Activated CD4-positive, alpha-beta T cell treated with anti-CD3 and anti-CD28 coated beads, Interleukin-2, amount 50 U/mL, for 4 hours (primary cell): ENCODE results near the gene SH3BGRL3.
"Not testable (repeated sequence)": the region's sequence is repeated elsewhere in the genome, so short reads cannot be mapped to it uniquely, and the experiment has no call there.

ENCODE experiments used
- DNase-seq, 2 experiments: peaks; one replicate each; pipeline ENCODE4 v3.0.0-alpha.2; 2020

The SH3BGRL3 gene

DNA sequence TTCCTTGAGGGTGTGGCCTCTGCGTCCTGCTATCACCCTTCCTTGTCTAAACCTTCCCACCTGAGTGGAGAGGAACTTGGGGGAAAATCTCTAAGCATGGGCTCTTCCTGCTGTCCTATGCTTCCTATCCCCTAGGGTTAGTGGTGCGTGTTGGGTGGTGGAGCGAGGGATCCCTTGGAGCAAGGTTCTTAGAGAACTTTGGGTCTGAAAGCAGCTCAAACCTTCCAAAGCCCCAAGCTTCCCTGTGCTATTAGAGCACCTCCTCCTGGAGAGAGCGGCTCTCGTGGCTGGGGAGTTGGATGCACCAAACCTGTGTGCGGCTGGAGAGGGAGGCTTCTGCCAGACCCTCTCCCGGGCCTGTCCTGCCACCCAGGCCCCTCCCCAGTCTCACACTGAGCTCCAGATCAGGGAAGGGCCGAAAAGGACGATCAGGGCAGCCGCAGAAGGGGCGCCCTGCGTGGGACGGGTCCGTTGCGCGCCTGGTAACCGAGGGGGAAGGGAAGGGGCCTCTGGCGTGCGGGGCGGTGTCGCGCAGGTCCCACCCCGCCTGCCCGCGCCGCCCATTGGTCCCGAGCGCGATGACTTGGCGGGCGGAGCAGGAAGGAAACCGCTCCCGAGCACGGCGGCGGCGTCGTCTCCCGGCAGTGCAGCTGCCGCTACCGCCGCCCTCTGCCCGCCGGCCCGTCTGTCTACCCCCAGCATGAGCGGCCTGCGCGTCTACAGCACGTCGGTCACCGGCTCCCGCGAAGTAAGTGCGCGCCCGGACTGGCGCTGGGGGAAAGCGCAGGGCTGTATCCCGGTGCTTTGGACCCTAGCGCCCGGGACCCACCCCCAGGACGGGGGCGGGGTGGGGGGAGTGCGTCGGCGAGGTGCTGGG, at the start of gene SH3BGRL3:
Gene SH3BGRL3, plus strand, starts transcription at position 631 of the 877 bp plus-strand sequence. Its CDS starts 70 bp downstream, at position 701.
- DNase-seq: peak; percentile 71 to 76

DNA sequence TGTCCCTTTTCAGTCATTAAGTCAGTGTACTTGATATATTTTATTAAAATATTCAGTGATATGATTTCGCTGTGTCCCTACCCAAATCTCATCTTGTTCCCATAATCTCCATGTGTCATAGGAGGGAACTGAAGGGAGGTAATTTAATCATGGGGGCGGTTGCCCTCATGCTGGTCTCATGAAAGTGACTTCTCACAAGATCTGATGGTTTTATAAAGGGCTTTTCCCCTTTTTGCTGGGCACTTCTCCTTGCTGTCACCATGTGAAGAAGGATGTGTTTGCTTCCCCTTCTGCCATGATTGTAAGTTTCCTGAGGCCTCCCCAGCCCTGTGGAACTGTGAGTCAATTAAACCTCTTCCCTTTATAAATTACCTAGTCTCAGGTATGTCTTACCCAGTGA, 49.2 kb upstream of the SH3BGRL3 start:
- not testable (repeated sequence) for DNase-seq

DNA sequence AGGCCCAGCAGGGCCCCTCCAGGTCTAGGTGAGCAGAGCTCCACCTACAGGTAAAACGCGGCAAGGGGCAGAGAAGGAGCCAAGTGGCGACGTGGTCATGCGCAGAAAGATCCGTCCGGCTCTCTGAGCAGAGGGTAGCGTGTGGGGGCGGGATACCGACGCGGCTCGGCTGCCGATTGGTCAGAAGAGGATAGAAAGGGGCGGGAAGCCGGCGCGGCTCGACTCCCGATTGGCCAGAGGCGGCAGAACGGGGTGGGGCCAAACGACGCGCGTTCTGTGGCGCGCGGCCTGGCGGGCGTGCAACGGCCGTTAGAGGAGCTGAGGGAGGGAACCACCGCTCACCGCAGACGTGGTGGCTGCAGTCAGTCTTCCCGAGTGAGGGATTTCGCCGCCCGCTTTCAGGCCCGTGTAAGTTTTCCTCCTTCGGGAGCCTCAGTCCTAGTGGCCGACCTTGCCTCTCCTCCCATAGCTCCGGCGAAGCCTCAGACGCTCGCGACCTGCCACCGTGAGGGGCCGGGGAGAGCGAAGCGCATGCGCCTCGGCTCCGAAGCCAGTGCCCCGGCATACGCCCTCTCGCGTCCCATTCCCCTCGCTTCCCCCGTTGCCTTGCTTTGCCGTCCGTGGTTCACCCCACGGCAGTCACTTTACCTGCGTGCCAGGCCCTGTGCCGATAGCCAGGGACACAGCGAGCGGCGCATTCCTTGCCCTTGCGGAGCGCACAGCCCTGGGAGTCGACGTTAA, 45.8 kb upstream of the SH3BGRL3 start, which contains the start of gene CEP85:
Gene CEP85, plus strand, starts transcription at position 298 of the 741 bp plus-strand sequence. CDS start 5,584 bp downstream, outside the sequence.
- DNase-seq: peak; percentile 98

DNA sequence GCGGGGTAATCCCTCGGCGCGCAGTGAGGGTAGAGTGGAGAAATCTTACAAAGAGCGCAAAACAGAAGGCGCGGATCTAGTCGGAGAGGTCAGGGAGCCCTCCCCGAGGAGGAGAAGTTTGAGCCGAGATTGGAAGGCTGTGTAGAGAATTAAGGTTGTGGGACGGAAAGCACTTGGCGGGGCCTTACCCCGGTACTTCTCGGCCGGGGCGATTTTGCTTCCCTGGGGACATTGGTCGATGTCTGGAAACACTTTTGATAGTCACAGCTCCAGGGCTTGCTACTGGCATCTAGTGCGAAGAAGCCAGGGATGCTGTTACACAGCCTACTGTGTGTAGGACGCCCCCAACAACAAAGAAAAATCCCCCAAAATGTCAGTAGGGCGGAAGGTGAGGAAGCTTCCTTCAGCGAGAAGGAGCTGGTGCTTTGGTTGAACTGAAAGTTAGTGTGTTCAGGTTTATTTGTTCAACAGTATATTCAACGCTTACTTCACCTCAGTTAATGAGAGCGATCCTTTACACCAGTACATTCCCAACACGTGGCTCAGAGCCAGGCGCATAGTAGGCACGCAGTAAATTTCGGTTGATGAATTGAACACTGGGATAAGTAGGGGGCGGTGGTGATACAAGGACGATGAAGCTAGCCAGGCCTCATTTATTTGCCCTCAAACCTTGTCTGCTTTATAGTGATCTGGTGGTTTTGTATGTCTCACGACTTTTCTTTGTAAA, 45.1 kb upstream of the SH3BGRL3 start:
- peak in 1 of 2 experiments; percentile 2 for DNase-seq

DNA sequence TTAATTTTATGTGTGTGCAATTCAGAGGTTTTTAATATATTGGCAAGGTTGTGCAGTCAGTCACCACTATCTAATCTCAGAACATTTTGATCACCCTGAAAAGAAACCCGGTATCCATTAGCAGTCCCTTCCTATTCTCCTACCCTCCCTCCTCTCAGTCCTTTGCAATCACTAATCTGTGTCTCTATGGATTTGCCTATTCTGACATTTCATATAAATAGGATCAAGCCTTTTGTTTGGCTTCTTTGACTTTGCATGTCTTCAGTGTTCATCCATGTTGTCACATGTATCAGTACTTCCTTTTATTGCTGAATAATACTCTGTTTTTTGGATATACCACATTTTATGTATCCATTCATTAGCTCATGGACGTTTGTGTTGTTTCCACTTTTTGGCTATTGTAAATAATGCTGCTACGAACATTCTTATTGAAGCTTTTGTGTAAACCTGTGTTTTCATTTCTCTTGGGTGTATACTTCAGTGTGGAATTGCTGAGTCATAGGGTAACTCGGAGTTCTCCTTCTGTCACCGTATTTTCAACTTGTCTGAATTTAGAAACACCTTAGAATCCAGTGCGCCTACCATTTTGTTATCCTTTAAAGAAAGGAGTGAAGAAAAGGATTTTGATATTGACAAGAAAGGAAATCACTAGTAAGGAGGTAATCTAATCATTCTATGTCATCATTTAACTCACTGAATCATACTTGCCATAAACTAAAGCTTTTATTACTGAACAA, 42.5 kb upstream of the SH3BGRL3 start:
- no peak for DNase-seq

DNA sequence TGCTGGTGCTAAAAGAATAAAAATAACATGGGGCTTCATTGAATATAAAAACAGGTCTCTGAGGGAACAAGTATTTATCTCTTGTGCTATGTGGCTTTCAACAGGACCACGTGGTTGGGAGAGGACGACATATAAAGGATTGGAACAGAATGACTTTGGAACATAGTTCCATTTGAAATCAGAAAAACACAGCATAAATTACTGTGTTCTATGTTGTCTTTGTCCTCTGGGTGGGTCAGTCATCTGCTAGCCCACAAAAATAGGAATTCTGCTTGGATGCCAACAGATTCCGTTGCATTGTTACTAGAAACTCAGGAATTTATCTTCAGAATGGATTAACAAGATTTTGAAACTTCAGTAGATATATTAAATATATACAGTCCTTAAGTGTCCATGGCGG, 40.0 kb upstream of the SH3BGRL3 start:
- no peak for DNase-seq

DNA sequence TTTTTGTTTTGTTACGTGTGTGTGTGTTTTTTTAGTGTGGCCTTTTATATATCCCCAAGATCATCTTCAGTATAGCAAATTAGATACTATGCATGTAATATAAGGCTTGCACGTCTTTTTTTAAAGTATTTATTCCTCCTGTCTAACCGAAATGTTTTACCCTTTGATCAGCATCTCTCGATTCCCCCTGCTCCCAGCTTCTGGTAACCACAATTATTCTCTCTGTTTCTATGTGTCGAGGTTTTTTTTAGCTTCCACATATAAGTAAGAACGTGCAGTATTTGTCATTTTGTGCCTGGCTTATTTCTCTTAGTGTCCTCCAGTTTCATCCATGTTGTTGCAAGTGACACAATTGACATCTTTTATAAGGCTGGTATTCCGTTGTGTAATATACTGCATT, 27.2 kb upstream of the SH3BGRL3 start:
- DNase-seq: no peak

DNA sequence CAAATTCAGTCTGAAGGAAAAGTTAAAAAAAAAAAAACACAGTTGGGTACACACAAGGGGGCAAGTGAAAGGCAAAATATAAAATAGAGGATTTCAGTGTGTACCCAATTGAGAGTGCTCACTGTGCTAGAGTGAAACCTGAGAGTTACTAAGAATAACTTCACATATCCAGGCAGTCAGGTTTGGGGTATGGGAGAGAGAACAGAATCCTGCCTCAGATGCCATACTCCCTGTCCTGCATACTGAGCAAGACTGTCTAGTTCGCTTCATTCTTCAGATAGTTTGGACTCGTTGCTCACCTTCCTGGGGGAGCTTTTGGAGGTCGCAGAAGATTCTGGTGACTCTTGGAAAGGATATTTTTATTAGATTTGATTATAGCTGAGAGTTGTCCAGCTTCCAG, 25.5 kb upstream of the SH3BGRL3 start:
- no peak for DNase-seq

DNA sequence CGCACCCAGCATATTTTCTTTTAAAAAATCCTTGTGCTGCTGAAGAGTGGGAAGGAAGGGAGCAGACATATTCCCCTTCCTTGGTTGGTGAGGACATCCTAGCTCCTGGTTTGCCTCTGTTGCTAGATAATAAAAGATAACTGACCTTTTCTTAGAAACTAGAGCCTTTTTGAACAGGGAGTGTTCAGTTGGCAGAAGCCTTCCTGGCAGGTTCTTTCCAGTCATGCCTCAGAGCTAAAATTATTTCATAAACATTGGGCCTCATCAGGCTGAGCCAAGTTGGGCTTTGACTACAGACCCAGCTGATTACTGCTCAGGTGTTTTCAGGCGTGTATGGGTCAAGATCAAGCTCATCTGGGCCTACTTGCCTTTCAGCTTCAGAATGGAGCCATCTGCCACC, 22.7 kb upstream of the SH3BGRL3 start:
- DNase-seq: no peak

DNA sequence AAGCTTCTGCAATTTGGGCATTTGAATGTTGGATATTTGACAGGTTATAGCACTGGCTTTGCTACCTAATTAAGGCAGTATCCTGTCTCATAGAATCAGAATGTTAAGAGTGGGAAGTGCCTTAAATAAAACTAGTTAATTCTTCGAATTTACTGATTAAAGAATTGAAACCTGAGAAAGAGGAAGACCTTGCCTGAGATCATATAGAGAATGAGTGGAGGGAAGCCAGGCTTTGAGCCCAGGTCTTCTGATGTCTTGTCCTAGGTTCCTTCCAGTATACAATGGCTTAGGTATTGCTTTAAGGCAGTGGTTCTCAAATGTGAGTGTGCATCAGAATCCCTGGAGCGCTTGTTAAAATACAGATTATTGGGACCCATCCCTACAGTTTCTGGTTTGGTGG, 20.9 kb upstream of the SH3BGRL3 start:
- no peak for DNase-seq

DNA sequence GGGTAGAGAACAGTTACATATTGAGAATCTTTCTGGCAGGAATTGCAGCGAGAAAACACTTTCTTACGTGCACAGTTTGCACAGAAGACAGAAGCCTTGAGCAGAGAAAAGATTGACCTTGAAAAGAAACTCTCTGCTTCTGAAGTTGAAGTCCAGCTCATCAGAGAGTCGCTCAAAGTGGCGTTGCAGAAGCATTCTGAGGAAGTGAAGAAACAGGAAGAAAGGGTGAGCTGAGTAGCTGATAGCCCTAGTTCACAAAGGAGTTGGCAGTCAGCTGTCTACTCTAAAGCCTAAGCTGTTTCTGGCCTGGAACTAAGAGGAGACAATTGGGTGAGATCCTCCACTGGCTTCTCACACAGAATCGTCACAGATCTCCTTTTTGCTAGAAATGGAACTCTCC, 20.3 kb upstream of the SH3BGRL3 start:
- DNase-seq: no peak

DNA sequence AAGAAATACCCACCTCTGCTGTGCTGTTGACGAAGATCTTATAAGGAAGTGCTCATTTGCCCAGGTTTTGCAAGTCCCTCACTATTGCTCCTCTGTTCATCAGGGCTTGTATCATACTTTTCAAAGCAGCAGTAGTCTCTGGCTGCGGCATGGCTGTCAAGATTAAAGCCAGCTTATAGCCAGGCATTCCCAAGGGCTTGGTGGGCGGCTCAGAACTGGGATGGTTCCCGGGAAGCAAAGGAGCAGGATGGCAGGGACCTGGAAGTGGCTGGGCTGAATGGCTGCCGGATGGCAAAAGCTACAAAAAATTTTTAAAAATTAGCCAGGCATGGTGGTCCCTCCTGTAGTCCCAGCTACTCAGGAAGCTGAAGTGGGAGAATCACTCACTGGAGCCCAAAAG, 16.7 kb upstream of the SH3BGRL3 start:
- DNase-seq: no peak

DNA sequence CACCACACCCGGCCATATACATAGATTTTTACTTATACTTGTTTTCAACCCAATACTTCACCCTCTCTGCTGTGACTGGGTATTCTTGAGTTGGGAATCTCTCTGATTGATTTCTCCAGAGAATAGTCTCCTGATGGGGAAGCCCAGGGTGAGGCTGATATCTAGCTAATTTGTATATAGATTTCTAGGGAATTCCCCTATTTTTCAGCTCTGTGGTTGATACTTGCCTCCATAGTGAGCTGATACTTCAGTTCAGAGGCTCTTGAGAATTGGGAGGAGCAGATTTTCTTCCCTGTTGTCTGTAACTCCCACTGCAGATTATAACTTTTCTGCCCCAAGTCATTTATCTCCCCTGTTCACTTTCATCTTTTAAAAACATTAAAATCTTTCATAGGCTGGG, 14.5 kb upstream of the SH3BGRL3 start:
- no peak for DNase-seq

DNA sequence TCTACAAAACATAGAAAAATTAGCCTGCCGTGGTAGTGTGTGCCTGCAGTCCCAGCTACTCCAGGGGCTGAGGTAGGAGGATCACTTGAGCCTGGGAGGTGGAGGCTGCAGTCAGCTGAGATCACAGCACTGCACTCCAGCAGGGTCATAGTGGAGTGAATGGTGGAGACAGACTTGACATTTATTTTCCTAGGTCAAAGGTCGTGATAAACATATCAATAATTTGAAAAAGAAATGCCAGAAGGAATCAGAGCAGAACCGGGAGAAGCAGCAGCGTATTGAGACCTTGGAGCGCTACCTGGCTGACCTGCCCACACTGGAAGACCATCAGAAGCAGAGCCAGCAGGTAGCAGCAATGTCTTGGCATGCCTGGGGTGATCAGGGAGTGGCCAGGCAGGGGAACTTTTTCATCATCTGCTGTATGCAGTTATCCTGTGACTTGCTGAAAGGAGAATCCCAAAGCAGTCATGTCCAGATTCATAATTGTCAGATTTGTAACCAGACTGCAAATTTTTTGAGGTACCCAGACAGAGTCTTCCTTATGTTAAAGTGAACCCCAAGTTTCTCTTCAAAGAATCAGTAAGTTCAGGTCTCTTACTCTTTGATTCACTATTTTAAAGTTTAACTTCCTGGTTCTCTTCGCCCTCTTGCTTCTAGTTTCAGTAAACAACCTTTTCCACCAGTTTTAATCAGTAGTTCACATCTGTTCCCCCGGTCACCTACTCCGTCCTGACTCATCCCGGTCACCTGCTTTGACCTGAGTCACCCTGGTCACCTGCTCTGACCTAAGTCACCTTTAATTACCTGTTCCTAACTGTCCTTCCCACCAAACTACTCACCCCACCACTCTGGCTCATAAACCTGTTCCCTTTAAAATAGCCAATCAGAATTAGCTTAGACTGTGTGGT, 11.3 kb upstream of the SH3BGRL3 start:
- no peak for DNase-seq

DNA sequence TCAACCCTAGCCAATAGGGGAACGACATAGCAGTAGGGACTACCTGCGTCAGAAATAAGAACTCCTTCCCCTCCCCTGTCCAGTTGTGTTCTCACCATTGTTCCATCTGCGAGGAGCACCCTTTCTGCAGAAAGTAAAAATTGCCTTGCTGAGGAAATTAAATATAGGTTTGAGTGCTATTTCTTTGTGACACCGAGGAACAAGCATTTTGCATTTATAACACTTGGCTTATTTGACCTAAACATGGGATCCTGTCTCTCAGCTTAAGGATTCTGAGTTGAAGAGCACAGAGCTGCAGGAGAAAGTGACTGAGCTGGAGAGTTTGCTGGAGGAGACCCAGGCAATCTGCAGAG, 10.7 kb upstream of the SH3BGRL3 start:
- no peak for DNase-seq

DNA sequence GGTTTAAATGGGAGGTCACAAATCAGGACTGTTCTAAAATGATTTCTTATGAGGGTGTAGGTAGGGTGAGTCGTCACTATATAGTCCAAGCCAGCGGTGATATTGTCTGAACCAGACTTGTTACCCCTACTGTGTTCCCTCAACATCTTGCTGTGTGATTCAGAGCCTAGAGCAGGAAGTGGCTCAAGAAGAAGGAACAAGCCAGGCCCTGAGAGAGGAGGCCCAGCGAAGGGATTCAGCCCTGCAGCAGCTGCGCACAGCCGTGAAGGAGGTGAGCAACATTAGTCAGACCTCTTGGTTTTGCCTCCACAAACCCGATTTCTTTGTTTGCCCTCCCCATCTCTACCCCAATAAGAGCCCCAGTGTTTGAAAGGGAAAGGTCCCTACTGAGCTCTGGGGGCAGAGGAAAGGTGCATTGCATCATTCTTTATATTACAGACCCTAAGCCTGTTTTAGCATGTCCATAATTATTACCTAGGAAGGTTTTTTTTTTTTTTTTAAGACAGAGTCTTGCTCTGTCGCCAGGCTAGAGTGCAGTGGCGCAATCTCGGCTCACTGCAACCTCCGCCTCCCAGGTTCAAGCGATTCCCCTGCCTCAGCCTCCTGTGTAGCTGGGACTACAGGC, 5.0 kb upstream of the SH3BGRL3 start:
- no peak for DNase-seq

DNA sequence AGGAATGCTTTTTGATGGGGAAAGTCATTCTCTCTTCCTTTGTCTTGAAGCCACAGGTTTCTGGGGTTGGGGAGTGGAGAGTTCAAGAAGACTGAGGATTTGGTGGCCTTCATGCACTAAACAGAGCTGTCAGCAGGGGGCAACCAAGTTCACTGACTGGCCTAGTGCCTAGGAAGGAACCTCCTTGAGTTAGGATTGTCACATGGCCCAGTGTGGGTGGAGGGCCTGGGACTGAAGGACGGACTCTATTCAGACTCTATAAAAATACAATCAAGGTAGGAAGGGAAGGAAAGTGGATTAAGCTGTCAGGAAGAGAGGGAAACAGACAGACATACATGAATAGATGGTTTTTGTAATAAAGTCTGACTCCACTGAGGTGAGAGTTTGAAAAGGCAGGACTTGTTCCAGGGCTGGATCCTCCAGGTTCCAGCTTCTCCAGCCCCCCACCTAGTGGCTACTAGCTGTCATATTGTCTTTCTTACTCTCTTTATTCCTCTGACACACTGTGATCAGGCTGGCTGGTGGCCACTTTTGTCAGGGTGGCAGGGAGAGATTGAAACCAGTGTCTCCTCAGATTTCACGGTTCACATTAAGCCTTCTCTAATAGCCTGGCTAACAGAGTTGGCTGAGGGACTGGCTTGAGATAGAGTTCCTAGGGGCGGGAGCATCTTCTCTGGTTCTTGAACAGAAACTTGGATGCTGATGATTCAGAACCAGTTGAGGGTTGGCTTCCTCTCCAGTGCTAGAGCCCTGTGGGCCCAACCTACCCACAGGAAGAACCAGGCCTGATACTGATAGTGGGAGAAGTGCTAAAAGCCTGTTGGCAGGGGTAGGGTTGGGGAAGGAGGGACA, 4.1 kb upstream of the SH3BGRL3 start:
- peak; percentile 71 to 74 for DNase-seq

DNA sequence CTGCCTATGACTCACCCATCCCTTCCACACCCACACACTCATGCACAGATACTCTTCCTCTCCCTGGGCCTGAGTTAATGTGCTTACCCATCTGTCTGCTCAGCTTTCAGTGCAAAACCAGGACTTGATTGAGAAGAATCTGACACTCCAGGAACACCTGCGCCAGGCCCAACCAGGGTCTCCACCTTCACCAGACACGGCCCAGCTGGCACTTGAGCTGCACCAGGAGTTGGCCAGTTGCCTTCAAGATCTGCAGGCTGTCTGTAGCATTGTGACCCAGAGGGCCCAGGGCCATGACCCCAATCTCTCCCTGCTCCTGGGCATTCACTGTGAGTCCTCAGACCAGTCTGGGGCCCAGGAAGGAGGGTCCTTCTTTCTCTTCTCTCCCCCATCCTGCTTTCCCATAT, 3.5 kb upstream of the SH3BGRL3 start:
- no peak for DNase-seq

DNA sequence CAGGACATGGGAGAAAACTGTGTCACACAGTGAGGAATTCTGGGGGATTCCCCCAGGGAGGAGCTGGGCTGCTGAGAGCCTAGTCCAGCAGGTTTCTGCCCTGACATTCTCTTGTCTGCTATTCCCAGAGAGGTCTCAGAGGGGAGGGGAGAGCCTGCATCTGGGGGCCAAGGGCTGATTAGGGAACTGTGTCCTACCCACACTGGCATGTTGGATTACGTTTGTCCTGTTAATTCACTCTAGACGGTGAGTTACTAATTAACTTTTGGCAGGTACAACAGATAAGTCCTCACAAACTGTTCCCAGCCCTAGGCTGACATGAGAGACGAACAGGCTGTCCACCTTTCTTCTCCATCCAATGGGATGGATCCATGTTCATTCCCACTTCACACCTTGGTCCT, 2.6 kb upstream of the SH3BGRL3 start:
- DNase-seq: no peak

DNA sequence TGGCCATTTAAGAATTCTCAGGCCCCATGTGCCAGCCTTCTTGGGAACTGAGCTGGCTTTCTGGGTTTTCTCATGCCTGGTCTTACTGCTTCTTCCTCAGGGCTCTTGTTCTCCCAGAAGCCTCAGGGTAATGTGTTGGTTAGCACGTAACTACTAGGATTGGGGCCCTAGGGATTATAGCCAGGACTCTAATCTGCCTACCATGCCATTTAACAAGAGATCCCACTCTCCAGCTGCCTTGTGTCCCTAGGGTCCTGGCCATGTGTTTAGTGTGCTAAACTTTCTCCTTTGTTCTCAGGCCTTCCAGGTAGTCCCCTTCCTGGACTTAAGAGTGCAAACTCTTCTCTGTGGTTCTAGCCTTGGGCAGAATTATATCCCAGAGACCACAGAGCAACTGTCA, 2.2 kb upstream of the SH3BGRL3 start:
- no peak for DNase-seq
